Adrenal gland (tissue), 5 donors: ENCODE measurements around the gene GALNT12.

Experiments used
- POLR2A ChIP-seq, 2 donors: fragments of 450-650 bp; IDR thresholded peaks; one replicate each; pipeline ENCODE4 v1.6.1; 2017; ENCODE audit warnings: antibody characterized with exemption in 2 of 2, mild to moderate bottlenecking in 2 of 2, moderate library complexity in 1 of 2
- TF ChIP-seq, protein P1 (sequence below), 6 experiments: fragments of 450-650 bp in 4 of 6; fragments of 200-600 bp in 2 of 6; sonication (generic) in 1 of 6; IDR thresholded peaks; 1 replicate in 5 of 6; 2 replicates in 1 of 6; pipeline versions ENCODE4 v1.5.1 to v1.8.0; 2016 to 2021; ENCODE audit warnings: antibody characterized with exemption in 6 of 6, mild to moderate bottlenecking in 2 of 6, moderate library complexity in 1 of 6
- donor health status: DM: no; HTN: no; CAD: no.

DNA sequence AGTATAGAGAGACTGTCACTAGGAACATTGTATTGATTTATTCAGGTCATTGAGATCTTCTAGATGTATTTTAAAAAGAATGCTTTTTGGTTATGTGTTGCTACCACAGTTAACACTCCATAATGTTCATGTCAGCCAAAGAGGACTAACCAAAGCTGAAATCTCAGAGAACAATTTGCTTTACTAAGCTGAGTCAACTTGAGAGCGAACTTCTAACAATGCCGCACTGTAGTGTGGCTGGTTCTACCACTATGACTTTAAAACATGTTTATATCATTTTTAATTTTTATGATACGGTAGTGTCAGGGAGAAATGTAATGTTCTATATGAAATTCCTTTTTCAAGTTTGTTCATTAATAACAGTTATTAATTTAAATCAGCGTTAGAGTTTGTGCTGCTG lies 42.1 kb downstream of the GALNT12 start:
- TF ChIP-seq POLR2A (IDR thresholded peaks at IDR 0.05), result no peak
- TF ChIP-seq, protein P1, sequence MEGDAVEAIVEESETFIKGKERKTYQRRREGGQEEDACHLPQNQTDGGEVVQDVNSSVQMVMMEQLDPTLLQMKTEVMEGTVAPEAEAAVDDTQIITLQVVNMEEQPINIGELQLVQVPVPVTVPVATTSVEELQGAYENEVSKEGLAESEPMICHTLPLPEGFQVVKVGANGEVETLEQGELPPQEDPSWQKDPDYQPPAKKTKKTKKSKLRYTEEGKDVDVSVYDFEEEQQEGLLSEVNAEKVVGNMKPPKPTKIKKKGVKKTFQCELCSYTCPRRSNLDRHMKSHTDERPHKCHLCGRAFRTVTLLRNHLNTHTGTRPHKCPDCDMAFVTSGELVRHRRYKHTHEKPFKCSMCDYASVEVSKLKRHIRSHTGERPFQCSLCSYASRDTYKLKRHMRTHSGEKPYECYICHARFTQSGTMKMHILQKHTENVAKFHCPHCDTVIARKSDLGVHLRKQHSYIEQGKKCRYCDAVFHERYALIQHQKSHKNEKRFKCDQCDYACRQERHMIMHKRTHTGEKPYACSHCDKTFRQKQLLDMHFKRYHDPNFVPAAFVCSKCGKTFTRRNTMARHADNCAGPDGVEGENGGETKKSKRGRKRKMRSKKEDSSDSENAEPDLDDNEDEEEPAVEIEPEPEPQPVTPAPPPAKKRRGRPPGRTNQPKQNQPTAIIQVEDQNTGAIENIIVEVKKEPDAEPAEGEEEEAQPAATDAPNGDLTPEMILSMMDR (IDR thresholded peaks at IDR 0.05), result no peak
